Neuronal stem cell (in vitro differentiated cells): ENCODE measurements around the gene WNT16.

ENCODE experiments used
- DNase-seq: peaks from one replicate; pipeline ENCODE4 v3.0.0-alpha.2; 2013; ENCODE audit warnings: low spot score
- H2AFZ ChIP-seq: one replicate; pipeline ENCODE4 v1.6.1; 2013; ENCODE audit warnings: mild to moderate bottlenecking, low read length, inconsistent platforms
- H2AK5ac ChIP-seq: 2 replicates; pipeline ENCODE4 v1.6.1; 2013; ENCODE audit warnings: low read depth, mild to moderate bottlenecking, inconsistent platforms, low read length, moderate library complexity, mixed read lengths
- H2BK120ac ChIP-seq: 2 replicates; pipeline ENCODE4 v1.6.1; 2013; ENCODE audit warnings: low read depth, mild to moderate bottlenecking, inconsistent platforms, low read length, moderate library complexity, mixed read lengths
- H2BK12ac ChIP-seq: one replicate; pipeline ENCODE4 v1.6.1; 2013; ENCODE audit warnings: low read length, inconsistent platforms
- H2BK15ac ChIP-seq: 2 replicates; pipeline ENCODE4 v1.6.1; 2013; ENCODE audit warnings: mild to moderate bottlenecking, low read length, inconsistent platforms, mixed read lengths
- H2BK5ac ChIP-seq: one replicate; pipeline ENCODE4 v1.6.1; 2013; ENCODE audit warnings: inconsistent platforms, mild to moderate bottlenecking, low read length, moderate library complexity
- H3K14ac ChIP-seq: one replicate; pipeline ENCODE4 v1.6.1; 2013; ENCODE audit warnings: low read length, inconsistent platforms
- H3K18ac ChIP-seq: 2 replicates; pipeline ENCODE4 v1.6.1; 2013; ENCODE audit warnings: low read length, inconsistent platforms
- H3K23ac ChIP-seq: 2 replicates; pipeline ENCODE4 v1.6.1; 2013; ENCODE audit warnings: low read depth, mild to moderate bottlenecking, mixed read lengths, low read length, inconsistent platforms; ENCODE audit not compliant: poor library complexity
- H3K27ac ChIP-seq: replicated peaks from 3 replicates; pipeline ENCODE4 v1.5.1; 2013; ENCODE audit warnings: low read length, inconsistent platforms
- H3K27me3 ChIP-seq, 3 experiments: 2 replicates each; pipeline ENCODE4 v1.6.1; 2013; ENCODE audit warnings: low read length in 3 of 3, mild to moderate bottlenecking in 2 of 3, inconsistent platforms in 1 of 3, low read depth in 1 of 3, mixed read lengths in 1 of 3, moderate library complexity in 1 of 3; ENCODE audit not compliant: control insufficient read depth in 3 of 3, insufficient read depth in 3 of 3
- H3K36me3 ChIP-seq, 2 donors: replicated peaks in 1 of 2; 2 replicates each; pipeline ENCODE4 v1.6.1; 2013; ENCODE audit warnings: low read length in 2 of 2; ENCODE audit not compliant: control insufficient read depth in 2 of 2, insufficient read depth in 2 of 2
- H3K4ac ChIP-seq: 2 replicates; pipeline ENCODE4 v1.6.1; 2013; ENCODE audit warnings: inconsistent platforms, mild to moderate bottlenecking, low read length, moderate library complexity
- H3K4me1 ChIP-seq, 2 donors: 1 replicate in 1 of 2; 2 replicates in 1 of 2; pipeline ENCODE4 v1.6.1; 2013; ENCODE audit warnings: low read length in 2 of 2, low read depth in 1 of 2; ENCODE audit not compliant: control insufficient read depth in 2 of 2, insufficient read depth in 1 of 2
- H3K4me2 ChIP-seq: one replicate; pipeline ENCODE4 v1.6.1; 2013; ENCODE audit warnings: mild to moderate bottlenecking, low read length, inconsistent platforms; ENCODE audit not compliant: insufficient read depth, poor library complexity, severe bottlenecking
- H3K4me3 ChIP-seq, 2 donors: 2 replicates each; pipeline ENCODE4 v1.5.1; 2013; ENCODE audit warnings: low read length in 2 of 2, mild to moderate bottlenecking in 2 of 2, inconsistent platforms in 1 of 2, moderate library complexity in 1 of 2
- H3K79me1 ChIP-seq: one replicate; pipeline ENCODE4 v1.6.1; 2013; ENCODE audit warnings: low read depth, mild to moderate bottlenecking, inconsistent platforms, low read length, moderate library complexity
- H3K9ac ChIP-seq: one replicate; pipeline ENCODE4 v1.6.1; 2013; ENCODE audit warnings: mild to moderate bottlenecking, low read depth, low read length, inconsistent platforms; ENCODE audit not compliant: poor library complexity
- H3K9me3 ChIP-seq, 2 donors: replicated peaks in 1 of 2; 2 replicates each; pipeline versions ENCODE3 to v1.6.1; 2013; ENCODE audit warnings: low read length in 2 of 2, mild to moderate bottlenecking in 2 of 2, inconsistent platforms in 1 of 2, low read depth in 1 of 2, mixed read lengths in 1 of 2, moderate library complexity in 1 of 2; ENCODE audit not compliant: control insufficient read depth in 2 of 2, insufficient read depth in 1 of 2
- H4K8ac ChIP-seq: one replicate; pipeline ENCODE4 v1.6.1; 2013; ENCODE audit warnings: low read depth, mild to moderate bottlenecking, inconsistent platforms, low read length, moderate library complexity
- H4K91ac ChIP-seq: one replicate; pipeline ENCODE4 v1.6.1; 2013; ENCODE audit warnings: low read length, low read depth, mild to moderate bottlenecking, inconsistent platforms; ENCODE audit not compliant: poor library complexity
- WGBS, 2 donors: extraction: QIAGEN DNeasy Blood & Tissue Kit; methylation state at CpG; one replicate each; pipeline ENCODE4 v1.1.7; 2013; ENCODE audit warnings: missing lambda C conversion rate in 2 of 2, mixed read lengths in 1 of 2; ENCODE audit not compliant: insufficient read length in 2 of 2, insufficient replicate concordance in 1 of 2; ENCODE audit errors: extremely low coverage in 2 of 2; 5-methylcytosine and 5-hydroxymethylcytosine counted together

Gene WNT16

GRCh38 chr7:121330053-121330833 lies 1.4 kb downstream of the WNT16 start:
- Histone ChIP-seq H4K8ac (no peak overlapping the region), H2AK5ac (no peak overlapping the region), H3K79me1 (no peaks in the 10 kb centered on the region), H3K23ac (no peak overlapping the region), H3K4me1 (peaks cover 5 to 7% of the 10 kb centered on the region in 2 donors), H2BK120ac (no peak overlapping the region), H3K27ac (no peak overlapping the region), H4K91ac (no peak overlapping the region), H3K14ac (no peak overlapping the region), H3K9me3 (peaks cover 0 to 5% of the 10 kb centered on the region in 2 donors), H3K18ac (no peak overlapping the region), H3K4me3 (peak overlapping the region; percentile 43 to 76), H3K27me3 (peaks cover 4 to 57% (median 29%) of the 10 kb centered on the region in 3 experiments), H2AFZ (peak overlapping the region; percentile 72), H2BK5ac (no peak overlapping the region), H2BK12ac (no peak overlapping the region), H3K4me2 (peak overlapping the region; percentile 82), H2BK15ac (no peak overlapping the region), H3K4ac (no peak overlapping the region), H3K36me3 (no peaks in the 10 kb centered on the region), H3K9ac (no peak overlapping the region)
- peak; percentile 54 for DNase-seq
- no CpG with 5 or more reads among the region's 52 CpGs for WGBS, 2 donors

DNA sequence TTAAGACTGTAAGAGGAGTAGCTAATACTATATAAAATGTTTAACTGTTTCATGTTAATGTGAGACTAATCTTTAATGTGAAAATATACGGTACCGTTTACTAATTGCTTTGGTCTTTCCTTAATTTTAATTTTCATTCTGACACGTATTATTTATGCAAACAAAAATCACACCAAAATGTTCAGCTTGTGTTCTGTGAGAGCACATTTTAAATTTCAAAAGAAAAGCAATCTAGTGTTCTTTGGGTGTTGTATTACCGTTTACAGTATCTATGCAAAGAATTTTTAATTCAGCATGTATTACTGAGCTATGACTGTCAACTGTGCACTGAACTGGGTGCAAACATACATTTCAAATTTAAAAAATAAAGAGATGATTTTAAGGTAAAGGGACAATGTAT lies 2.2 kb downstream of the WNT16 start:
- H4K8ac ChIP-seq, result no peak overlapping the region
- H3K23ac ChIP-seq, result no peak overlapping the region
- H3K4me3 ChIP-seq, result no peak overlapping the region

DNA sequence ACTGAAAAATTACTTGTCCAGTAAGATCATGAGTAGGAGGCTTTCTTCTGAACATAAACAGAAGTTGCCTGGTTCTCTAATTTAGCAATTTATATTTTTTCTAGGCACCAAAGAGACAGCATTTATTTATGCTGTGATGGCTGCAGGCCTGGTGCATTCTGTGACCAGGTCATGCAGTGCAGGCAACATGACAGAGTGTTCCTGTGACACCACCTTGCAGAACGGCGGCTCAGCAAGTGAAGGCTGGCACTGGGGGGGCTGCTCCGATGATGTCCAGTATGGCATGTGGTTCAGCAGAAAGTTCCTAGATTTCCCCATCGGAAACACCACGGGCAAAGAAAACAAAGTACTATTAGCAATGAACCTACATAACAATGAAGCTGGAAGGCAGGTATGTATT lies 2.8 kb downstream of the WNT16 start:
- no peak overlapping the region for H2AFZ ChIP-seq
- H3K4me3 ChIP-seq, result no peak overlapping the region
- no peaks in the 10 kb centered on the region for H3K36me3 ChIP-seq
- H3K79me1 ChIP-seq, result no peaks in the 10 kb centered on the region
- no peak overlapping the region for H3K18ac ChIP-seq
- H2BK120ac ChIP-seq, result no peak overlapping the region
- peaks cover 4 to 54% (median 29%) of the 10 kb centered on the region in 3 experiments for H3K27me3 ChIP-seq
- H2AK5ac ChIP-seq, result no peak overlapping the region
- no peak overlapping the region for H3K4ac ChIP-seq
- H2BK12ac ChIP-seq, result no peak overlapping the region
- H3K9me3 ChIP-seq, result peaks cover 0 to 5% of the 10 kb centered on the region in 2 donors
- H3K4me1 ChIP-seq, result peaks cover 5 to 7% of the 10 kb centered on the region in 2 donors
- H3K14ac ChIP-seq, result no peak overlapping the region
- no peak overlapping the region for H3K27ac ChIP-seq
- no peak overlapping the region for H4K91ac ChIP-seq
- no peak overlapping the region for H2BK15ac ChIP-seq
- H4K8ac ChIP-seq, result no peak overlapping the region
- no peak overlapping the region for H2BK5ac ChIP-seq
- H3K9ac ChIP-seq, result peak overlapping the region; percentile 63
- WGBS, 2 donors, result no CpG with 5 or more reads among the region's 5 CpGs
- H3K4me2 ChIP-seq, result no peak overlapping the region
- H3K23ac ChIP-seq, result no peak overlapping the region
- no peak for DNase-seq

More for the DNA sequence above, 2.2 kb downstream of the WNT16 start:
- Histone ChIP-seq H3K79me1 (no peaks in the 10 kb centered on the region), H3K27me3 (peaks cover 4 to 56% (median 29%) of the 10 kb centered on the region in 3 experiments), H2BK15ac (no peak overlapping the region), H3K4ac (no peak overlapping the region), H2BK5ac (no peak overlapping the region), H3K14ac (no peak overlapping the region), H3K36me3 (no peaks in the 10 kb centered on the region), H2BK12ac (no peak overlapping the region), H2AK5ac (no peak overlapping the region), H3K18ac (no peak overlapping the region), H3K4me1 (peaks cover 5 to 7% of the 10 kb centered on the region in 2 donors), H3K27ac (no peak overlapping the region), H3K9me3 (peaks cover 0 to 5% of the 10 kb centered on the region in 2 donors), H2BK120ac (no peak overlapping the region), H3K4me2 (no peak overlapping the region), H3K9ac (no peak overlapping the region), H4K91ac (no peak overlapping the region), H2AFZ (no peak overlapping the region)
- no peak for DNase-seq
- no CpG with 5 or more reads among the region's 4 CpGs for WGBS, 2 donors

- Histone ChIP-seq H3K4ac (no peak overlapping the region), H4K91ac (no peak overlapping the region), H2BK5ac (no peak overlapping the region), H3K4me1 (peaks cover 2 to 4% of the 10 kb centered on the region in 2 donors), H3K9me3 (no peaks in the 10 kb centered on the region), H3K27ac (no peak overlapping the region), H2AK5ac (no peak overlapping the region), H3K79me1 (no peaks in the 10 kb centered on the region), H4K8ac (no peak overlapping the region), H3K9ac (no peak overlapping the region), H3K36me3 (no peaks in the 10 kb centered on the region), H3K18ac (no peak overlapping the region), H2BK15ac (no peak overlapping the region), H3K27me3 (peaks cover 0 to 31% (median 17%) of the 10 kb centered on the region in 3 experiments), H3K14ac (no peak overlapping the region), H3K4me2 (no peak overlapping the region), H2BK12ac (no peak overlapping the region), H3K23ac (no peak overlapping the region), H3K4me3 (no peak overlapping the region), H2AFZ (no peak overlapping the region), H2BK120ac (no peak overlapping the region)
- no peak for DNase-seq
- WGBS, 2 donors, result no CpG with 5 or more reads among the region's 4 CpGs
These were observed 5.6 kb downstream of the WNT16 start for GRCh38 chr7:121334376-121334775.
